Activated naive CD4-positive, alpha-beta T cell treated with anti-CD3 and anti-CD28 coated beads, Interleukin-2, amount 10 ng/mL, durations not matched to agents 7 days and 5 days (primary cell): ENCODE results near the gene UBE2R2.
A peak's percentile ranks its signal among the peaks of the same experiment; 100 is the strongest.
"Not testable (repeated sequence)": the region's sequence is repeated elsewhere in the genome, so short reads cannot be mapped to it uniquely, and the experiment has no call there.

Experiments
- CTCF ChIA-PET: fragments of 350-600 bp; sonication (Branson Sonifier 250); formaldehyde crosslinking; loops from one replicate; lab custom pipeline; 2021; ENCODE audit warnings: antibody characterized with exemption; lab: Charles Lee
- DNase-seq: peaks from one replicate; pipeline ENCODE4 v3.0.0-alpha.2; 2020
- H3K27ac Mint-ChIP-seq: one replicate; pipeline ENCODE4 v1.8.0; 2021; ENCODE audit warnings: mild to moderate bottlenecking, moderate library complexity, mixed read lengths
- H3K27me3 Mint-ChIP-seq: one replicate; pipeline ENCODE4 v1.8.0; 2021; ENCODE audit warnings: mild to moderate bottlenecking, mixed read lengths
- H3K36me3 Mint-ChIP-seq: one replicate; pipeline ENCODE4 v1.8.0; 2021; ENCODE audit warnings: mixed read lengths
- H3K4me1 Mint-ChIP-seq: one replicate; pipeline ENCODE4 v1.8.0; 2021; ENCODE audit warnings: mixed read lengths
- H3K4me3 Mint-ChIP-seq: one replicate; pipeline ENCODE4 v1.8.0; 2021; ENCODE audit warnings: mild to moderate bottlenecking, moderate library complexity, mixed read lengths
- H3K9me3 Mint-ChIP-seq: one replicate; pipeline ENCODE4 v1.8.0; 2021; ENCODE audit warnings: mixed read lengths

UBE2R2 gene

GRCh38 chr9:33809506-33809905 is 7.5 kb upstream of the UBE2R2 start:
- CTCF ChIA-PET: no interaction called here
- Mint-ChIP-seq H3K27me3 (peaks cover 20% of the 10 kb centered on the region), H3K27ac (no peak overlapping the region), H3K4me1 (peaks cover 19% of the 10 kb centered on the region), H3K9me3 (no peaks in the 10 kb centered on the region), H3K36me3 (no peaks in the 10 kb centered on the region), H3K4me3 (no peak overlapping the region)
- DNase-seq: no peak

- Mint-ChIP-seq H3K4me3 (no peak overlapping the region), H3K27me3 (peaks cover 15% of the 10 kb centered on the region), H3K9me3 (no peaks in the 10 kb centered on the region), H3K4me1 (peaks cover 43% of the 10 kb centered on the region), H3K27ac (peak overlapping the region; percentile 47), H3K36me3 (peaks cover 6% of the 10 kb centered on the region)
- CTCF ChIA-PET: interaction anchor here (0.6 to 3.7 kb wide), 19 partner anchors 15 to 304 kb away, joined by 3 to 38 read pairs (median 3); no protein-coding TSS in a partner anchor
- DNase-seq: no peak
Measured at GRCh38 chr9:33813712-33814641, 3.0 kb upstream of the UBE2R2 start.

GRCh38 chr9:33815781-33816180 is 1.2 kb upstream of the UBE2R2 start:
- Mint-ChIP-seq H3K4me3 (peak overlapping the region; percentile 79), H3K4me1 (peaks cover 61% of the 10 kb centered on the region), H3K27me3 (peaks cover 7% of the 10 kb centered on the region), H3K9me3 (no peaks in the 10 kb centered on the region), H3K36me3 (peaks cover 11% of the 10 kb centered on the region), H3K27ac (peak overlapping the region; percentile 98)
- CTCF ChIA-PET: interaction anchor here (1.0 to 3.7 kb wide), 4 partner anchors 18 to 437 kb away, joined by 3 to 14 read pairs (median 5); no protein-coding TSS in a partner anchor
- DNase-seq: no peak

- DNase-seq: peak; percentile 75
- Mint-ChIP-seq H3K4me1 (peaks cover 60% of the 10 kb centered on the region), H3K36me3 (peaks cover 11% of the 10 kb centered on the region)
Measured at GRCh38 chr9:33817327-33818166, 587 bp downstream of the UBE2R2 start.

GRCh38 chr9:33818167-33818846 is 1.3 kb downstream of the UBE2R2 start:
- DNase-seq: no peak
- H3K4me3 Mint-ChIP-seq: peak overlapping the region; percentile 97
- peaks cover 11% of the 10 kb centered on the region for H3K36me3 Mint-ChIP-seq
- CTCF ChIA-PET: interaction anchor here (0.7 kb wide), 1 partner anchor 257 kb away, joined by 3 read pairs; no protein-coding TSS in a partner anchor
- H3K9me3 Mint-ChIP-seq: no peaks in the 10 kb centered on the region
- no peaks in the 10 kb centered on the region for H3K27me3 Mint-ChIP-seq
- peaks cover 59% of the 10 kb centered on the region for H3K4me1 Mint-ChIP-seq
- peak overlapping the region; percentile 94 for H3K27ac Mint-ChIP-seq

More at GRCh38 chr9:33817327-33818166, 587 bp downstream of the UBE2R2 start:
- Mint-ChIP-seq H3K4me3 (peak overlapping the region; percentile 97), H3K27me3 (no peaks in the 10 kb centered on the region), H3K27ac (peak overlapping the region; percentile 94), H3K9me3 (no peaks in the 10 kb centered on the region)
- CTCF ChIA-PET: interaction anchor here (0.7 kb wide), 1 partner anchor 258 kb away, joined by 3 read pairs; no protein-coding TSS in a partner anchor

- no peak for DNase-seq
- Mint-ChIP-seq H3K4me3 (peak overlapping the region; percentile 97), H3K36me3 (peaks cover 14% of the 10 kb centered on the region), H3K27ac (peak overlapping the region; percentile 94), H3K9me3 (no peaks in the 10 kb centered on the region), H3K27me3 (no peaks in the 10 kb centered on the region), H3K4me1 (peaks cover 59% of the 10 kb centered on the region)
- CTCF ChIA-PET: no interaction called here
Measured at GRCh38 chr9:33818847-33819500, 2.0 kb downstream of the UBE2R2 start.

- no peak for DNase-seq
- Mint-ChIP-seq H3K9me3 (no peaks in the 10 kb centered on the region), H3K27me3 (no peaks in the 10 kb centered on the region), H3K36me3 (peaks cover 16% of the 10 kb centered on the region), H3K4me1 (peaks cover 45% of the 10 kb centered on the region), H3K27ac (no peak overlapping the region), H3K4me3 (peak overlapping the region; percentile 34)
- CTCF ChIA-PET: no interaction called here
Measured at GRCh38 chr9:33820231-33820745, 3.3 kb downstream of the UBE2R2 start.

GRCh38 chr9:33823801-33824200 is 6.8 kb downstream of the UBE2R2 start:
- H3K27me3 Mint-ChIP-seq: no peaks in the 10 kb centered on the region
- H3K9me3 Mint-ChIP-seq: no peaks in the 10 kb centered on the region
- H3K4me1 Mint-ChIP-seq: peaks cover 30% of the 10 kb centered on the region
- DNase-seq: no peak
- CTCF ChIA-PET: no interaction called here
- no peak overlapping the region for H3K4me3 Mint-ChIP-seq
- H3K36me3 Mint-ChIP-seq: peaks cover 11% of the 10 kb centered on the region
- no peak overlapping the region for H3K27ac Mint-ChIP-seq

GRCh38 chr9:33827285-33827684 is 10.3 kb downstream of the UBE2R2 start:
- DNase-seq, H3K9me3 Mint-ChIP-seq, CTCF ChIA-PET, H3K4me1 Mint-ChIP-seq, H3K27me3 Mint-ChIP-seq, H3K36me3 Mint-ChIP-seq, H3K27ac Mint-ChIP-seq, H3K4me3 Mint-ChIP-seq: not testable (repeated sequence)

GRCh38 chr9:33829641-33830230 is 12.8 kb downstream of the UBE2R2 start:
- DNase-seq, CTCF ChIA-PET, H3K9me3 Mint-ChIP-seq, H3K4me1 Mint-ChIP-seq, H3K4me3 Mint-ChIP-seq, H3K27me3 Mint-ChIP-seq, H3K36me3 Mint-ChIP-seq, H3K27ac Mint-ChIP-seq: not testable (repeated sequence)

- Mint-ChIP-seq H3K4me3 (no peak overlapping the region), H3K27me3 (no peaks in the 10 kb centered on the region), H3K9me3 (no peaks in the 10 kb centered on the region), H3K36me3 (peaks cover 4% of the 10 kb centered on the region), H3K4me1 (peaks cover 14% of the 10 kb centered on the region), H3K27ac (no peak overlapping the region)
- CTCF ChIA-PET: no interaction called here
- no peak for DNase-seq
Measured at GRCh38 chr9:33835625-33836260, 18.8 kb downstream of the UBE2R2 start.

GRCh38 chr9:33836261-33836660 is 19.3 kb downstream of the UBE2R2 start:
- H3K9me3 Mint-ChIP-seq, H3K27ac Mint-ChIP-seq, CTCF ChIA-PET, DNase-seq, H3K36me3 Mint-ChIP-seq, H3K27me3 Mint-ChIP-seq, H3K4me3 Mint-ChIP-seq: not testable (repeated sequence)
- peaks cover 14% of the 10 kb centered on the region for H3K4me1 Mint-ChIP-seq
